Calu3 (cell line): ENCODE results near the gene SSUH2. TPM values are rescaled to one million over a fixed set of nuclear protein-coding genes. Genes with fewer than 3 reads are reported as not detected.

Experiments used
- BruUV-seq: library from RNA; stranded (reverse); fragments of 400-500 nt; replicated peaks from 2 replicates; lab custom pipeline; 2021; lab: Mats Ljungman, UMichigan
- CTCF ChIA-PET: fragments of 300-600 bp; sonication (Branson Sonifier 250); formaldehyde crosslinking; loops from one replicate; lab custom pipeline; 2022; ENCODE audit warnings: antibody characterized with exemption; lab: Charles Lee
- DNase-seq: peaks from one replicate; pipeline ENCODE4 v3.0.0; 2022
- H3K27ac Mint-ChIP-seq: one replicate; pipeline ENCODE4 v1.8.0; 2022; ENCODE audit warnings: mixed read lengths; ENCODE audit not compliant: unreplicated experiment
- H3K27me3 Mint-ChIP-seq: one replicate; pipeline ENCODE4 v1.8.0; 2022; ENCODE audit warnings: mixed read lengths; ENCODE audit not compliant: unreplicated experiment
- H3K36me3 Mint-ChIP-seq: one replicate; pipeline ENCODE4 v1.8.0; 2022; ENCODE audit warnings: mild to moderate bottlenecking, moderate library complexity, mixed read lengths; ENCODE audit not compliant: insufficient read depth, unreplicated experiment
- H3K4me1 Mint-ChIP-seq: one replicate; pipeline ENCODE4 v1.8.0; 2022; ENCODE audit warnings: mild to moderate bottlenecking, low read depth, mixed read lengths; ENCODE audit not compliant: unreplicated experiment
- H3K4me3 Mint-ChIP-seq: one replicate; pipeline ENCODE4 v1.8.0; 2022; ENCODE audit warnings: mild to moderate bottlenecking, low read depth, moderate library complexity, mixed read lengths; ENCODE audit not compliant: unreplicated experiment
- H3K9me3 Mint-ChIP-seq: one replicate; pipeline ENCODE4 v1.8.0; 2022; ENCODE audit warnings: low read depth, mixed read lengths; ENCODE audit not compliant: unreplicated experiment
- intact Hi-C: fragments of 100-400 bp; cut with micrococcal nuclease; formaldehyde crosslinking; loops from one replicate; pipeline ENCODE4 v1.10.0; 2022; ENCODE audit not compliant: unreplicated experiment
- total RNA-seq: library from RNA; stranded (reverse); gene quantifications from 2 replicates; pipeline ENCODE4 v1.2.3, GENCODE V29; 2022
- TF ChIP-seq, protein P1 (sequence below): fragments of 200-600 bp; IDR thresholded peaks from one replicate; pipeline ENCODE4 v1.8.0; 2022; ENCODE audit warnings: antibody characterized with exemption; ENCODE audit not compliant: unreplicated experiment

The SSUH2 gene
- total RNA-seq, 1 experiment from 2014 or later = not detected

DNA sequence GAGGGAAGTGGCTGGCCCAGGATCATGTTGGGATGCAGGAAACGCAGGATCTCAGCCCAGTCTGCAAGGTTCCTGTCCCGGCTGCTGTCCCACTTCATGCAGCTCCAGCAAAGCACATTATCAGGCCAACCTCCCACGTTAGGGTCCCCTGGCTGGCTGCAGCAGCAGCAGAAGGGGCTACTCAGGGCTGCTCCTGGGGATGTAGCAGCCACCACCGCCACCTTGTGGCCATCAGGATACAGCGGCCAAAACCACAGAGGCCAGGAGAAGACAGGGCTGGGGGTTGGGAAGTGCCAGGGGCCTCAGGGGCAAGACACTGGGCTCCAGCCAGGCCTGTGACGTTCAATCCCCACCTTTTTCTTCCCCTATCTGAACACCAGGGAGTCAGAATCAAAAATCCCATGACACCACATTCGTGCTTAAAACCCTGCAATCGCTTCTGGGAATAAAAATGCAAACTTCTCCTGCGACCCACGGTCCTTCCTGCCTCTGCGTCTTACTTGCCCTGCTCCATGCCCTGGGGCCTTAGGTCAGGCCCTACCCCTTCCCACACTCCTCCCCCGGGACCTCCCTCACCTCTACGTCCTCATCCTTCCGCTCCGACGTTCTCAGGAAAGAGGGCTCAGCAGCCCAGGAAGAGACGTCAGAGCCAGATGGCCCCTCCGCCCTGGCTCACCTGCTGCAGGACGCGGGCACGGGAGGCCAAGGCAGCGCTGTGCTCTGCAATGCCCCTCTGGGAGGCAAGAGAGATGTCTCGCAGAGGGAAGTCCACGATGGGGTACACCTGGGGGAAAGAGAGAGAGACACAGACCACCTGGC lies 21.5 kb downstream of the SSUH2 start:
- BruUV-seq = no TSS peak
- Mint-ChIP-seq H3K27me3 (no peaks in the 10 kb centered on the region), H3K4me3 (no peak overlapping the region), H3K9me3 (no peaks in the 10 kb centered on the region), H3K27ac (no peak overlapping the region), H3K4me1 (peaks cover 25% of the 10 kb centered on the region), H3K36me3 (peaks cover 11% of the 10 kb centered on the region)
- intact Hi-C loops = loop anchor here (1.0 to 5.0 kb wide), 3 partner anchors 121 to 298 kb away; partner anchors contain the start of gene LMCD1
- DNase-seq = peak; percentile 77
- TF ChIP-seq, protein P1, sequence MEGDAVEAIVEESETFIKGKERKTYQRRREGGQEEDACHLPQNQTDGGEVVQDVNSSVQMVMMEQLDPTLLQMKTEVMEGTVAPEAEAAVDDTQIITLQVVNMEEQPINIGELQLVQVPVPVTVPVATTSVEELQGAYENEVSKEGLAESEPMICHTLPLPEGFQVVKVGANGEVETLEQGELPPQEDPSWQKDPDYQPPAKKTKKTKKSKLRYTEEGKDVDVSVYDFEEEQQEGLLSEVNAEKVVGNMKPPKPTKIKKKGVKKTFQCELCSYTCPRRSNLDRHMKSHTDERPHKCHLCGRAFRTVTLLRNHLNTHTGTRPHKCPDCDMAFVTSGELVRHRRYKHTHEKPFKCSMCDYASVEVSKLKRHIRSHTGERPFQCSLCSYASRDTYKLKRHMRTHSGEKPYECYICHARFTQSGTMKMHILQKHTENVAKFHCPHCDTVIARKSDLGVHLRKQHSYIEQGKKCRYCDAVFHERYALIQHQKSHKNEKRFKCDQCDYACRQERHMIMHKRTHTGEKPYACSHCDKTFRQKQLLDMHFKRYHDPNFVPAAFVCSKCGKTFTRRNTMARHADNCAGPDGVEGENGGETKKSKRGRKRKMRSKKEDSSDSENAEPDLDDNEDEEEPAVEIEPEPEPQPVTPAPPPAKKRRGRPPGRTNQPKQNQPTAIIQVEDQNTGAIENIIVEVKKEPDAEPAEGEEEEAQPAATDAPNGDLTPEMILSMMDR = peak; percentile 85
- CTCF ChIA-PET = interaction anchor here (1.4 kb wide), 1 partner anchor 181 kb away, joined by 5 read pairs; no protein-coding TSS in a partner anchor

DNA sequence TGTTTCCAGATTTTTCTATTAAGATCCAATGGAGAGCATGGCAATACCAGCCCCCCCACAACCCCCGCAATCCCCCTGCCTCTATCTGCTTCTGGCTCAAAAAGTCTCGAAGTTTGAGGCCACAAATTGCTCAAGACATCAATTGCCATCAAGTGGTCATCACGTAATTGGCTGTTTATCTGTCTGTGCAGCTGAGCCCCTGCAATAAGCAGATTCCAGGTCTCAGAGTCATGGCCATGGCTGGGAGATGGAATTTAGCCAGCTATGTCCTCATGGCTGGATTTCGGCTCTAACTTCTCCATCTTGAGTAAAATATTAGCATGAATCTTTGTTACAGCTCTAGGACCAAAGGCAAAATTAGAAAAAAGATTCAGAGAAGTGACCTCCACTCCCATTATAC lies 22.7 kb downstream of the SSUH2 start:
- Mint-ChIP-seq H3K4me3 (no peak overlapping the region), H3K27me3 (no peaks in the 10 kb centered on the region), H3K4me1 (peaks cover 25% of the 10 kb centered on the region), H3K9me3 (no peaks in the 10 kb centered on the region), H3K36me3 (peaks cover 8% of the 10 kb centered on the region), H3K27ac (no peak overlapping the region)
- TF ChIP-seq, protein P1 = no peak
- intact Hi-C loops = loop anchor here (2.0 to 5.0 kb wide), 2 partner anchors 120 to 297 kb away; partner anchors contain the start of gene LMCD1
- DNase-seq = no peak
- CTCF ChIA-PET = interaction anchor here (1.4 kb wide), 1 partner anchor 180 kb away, joined by 5 read pairs; no protein-coding TSS in a partner anchor
- BruUV-seq = no TSS peak

DNA sequence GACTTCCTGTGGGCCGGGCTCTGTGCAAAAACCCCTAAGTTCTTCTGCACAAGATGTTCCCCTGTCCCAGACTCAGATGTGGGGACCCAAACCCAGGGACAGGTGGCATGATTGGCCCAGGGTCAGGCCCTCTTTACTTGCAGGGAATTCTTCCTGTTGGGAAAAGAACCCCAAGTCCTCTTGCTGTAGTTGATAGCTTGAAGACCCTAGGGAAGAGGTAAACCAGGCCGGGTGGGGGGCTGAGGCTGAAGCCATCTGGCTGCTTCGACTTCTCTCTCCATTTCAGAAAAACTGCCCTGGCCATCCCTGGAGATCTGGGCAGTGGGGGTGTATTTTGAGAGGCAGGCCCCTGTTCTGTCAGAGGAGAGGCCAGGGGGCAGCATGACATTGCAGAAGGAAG lies 23.5 kb downstream of the SSUH2 start:
- CTCF ChIA-PET = no interaction called here
- DNase-seq = no peak
- Mint-ChIP-seq H3K27me3 (no peaks in the 10 kb centered on the region), H3K4me1 (peaks cover 25% of the 10 kb centered on the region), H3K9me3 (no peaks in the 10 kb centered on the region), H3K4me3 (no peak overlapping the region), H3K36me3 (peaks cover 8% of the 10 kb centered on the region), H3K27ac (no peak overlapping the region)
- TF ChIP-seq, protein P1 = no peak
- BruUV-seq = no TSS peak
- intact Hi-C loops = loop anchor here (5.0 kb wide), 1 partner anchor 119 kb away; the partner anchor contains the start of gene LMCD1

DNA sequence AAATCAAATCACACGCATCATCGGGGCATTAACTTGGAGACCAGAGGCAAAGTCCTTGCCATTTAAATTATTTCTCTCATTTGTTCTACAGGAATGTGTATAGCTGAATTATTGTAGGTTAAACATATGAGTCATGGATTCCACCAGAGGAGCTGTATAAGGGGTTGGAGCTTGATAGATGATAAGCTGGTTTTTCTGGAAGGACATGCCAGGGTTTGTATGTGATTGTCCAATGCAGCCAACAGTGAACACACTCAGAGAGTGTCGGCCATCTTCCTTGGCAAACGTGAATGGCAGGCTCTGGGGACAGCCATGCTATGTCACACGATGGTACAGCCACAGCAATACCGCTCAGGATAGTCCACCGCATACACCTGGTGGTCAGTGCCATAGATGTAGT lies 25.1 kb downstream of the SSUH2 start:
- H3K27me3 Mint-ChIP-seq = no peaks in the 10 kb centered on the region
- peak; percentile 48 for DNase-seq
- H3K27ac Mint-ChIP-seq = peak overlapping the region; percentile 75
- H3K4me1 Mint-ChIP-seq = peaks cover 25% of the 10 kb centered on the region
- intact Hi-C loops = no loop called here
- no peak overlapping the region for H3K4me3 Mint-ChIP-seq
- TF ChIP-seq, protein P1 = no peak
- CTCF ChIA-PET = interaction anchor here (1.4 kb wide), 1 partner anchor 175 kb away, joined by 4 read pairs; no protein-coding TSS in a partner anchor
- BruUV-seq = no TSS peak
- peaks cover 8% of the 10 kb centered on the region for H3K36me3 Mint-ChIP-seq
- H3K9me3 Mint-ChIP-seq = no peaks in the 10 kb centered on the region
